Activated T-cell treated with anti-CD3 and anti-CD28 coated beads, Interleukin-2, amount 50 U/mL, for 4 hours (primary cell): ENCODE measurements around the gene PIGB. TPM values are rescaled to one million over a fixed set of nuclear protein-coding genes. Genes with fewer than 3 reads are reported as not detected.
A peak's percentile ranks its signal among the peaks of the same experiment; 100 is the strongest.
"Not testable (repeated sequence)": the region's sequence is repeated elsewhere in the genome, so short reads cannot be mapped to it uniquely, and the experiment has no call there.

ENCODE experiments used
- ATAC-seq, 2 donors: fragments of 200-7000 bp; cut with Tn5 transposase; one replicate each; pipeline ENCODE4 v1.10.0; 2021
- DNase-seq: peaks from one replicate; pipeline ENCODE4 v3.0.0-alpha.2; 2020
- H3K27me3 Mint-ChIP-seq: one replicate; pipeline ENCODE4 v1.8.0; 2021; ENCODE audit warnings: low read depth, mixed read lengths
- H3K36me3 Mint-ChIP-seq: one replicate; pipeline ENCODE4 v1.8.0; 2022; ENCODE audit warnings: mixed read lengths; ENCODE audit not compliant: insufficient read depth
- H3K4me1 Mint-ChIP-seq: one replicate; pipeline ENCODE4 v1.8.0; 2021; ENCODE audit warnings: low read depth, mixed read lengths
- H3K4me3 Mint-ChIP-seq: one replicate; pipeline ENCODE4 v1.8.0; 2021; ENCODE audit warnings: mild to moderate bottlenecking, moderate library complexity, mixed read lengths
- H3K9me3 Mint-ChIP-seq: one replicate; pipeline ENCODE4 v1.8.0; 2021; ENCODE audit warnings: mixed read lengths
- total RNA-seq, 3 donors: library from RNA; stranded (reverse); gene quantifications; one replicate each; pipeline ENCODE4 v1.2.1, GENCODE V29; 2021

The PIGB gene
- 10 to 100 TPM; 12.2 to 14.2 (median 13.0) TPM for total RNA-seq

GRCh38 chr15:55318588-55319494 lies at the start of gene PIGB, which contains the start of gene PIGBOS1:
Gene PIGB, plus strand, starts transcription at chr15:55319222. Its CDS starts 29 bp downstream, at chr15:55319251.
Gene PIGBOS1, minus strand, starts transcription at chr15:55319123. Its CDS starts 1,331 bp downstream, at chr15:55317792.
- DNase-seq = peak; percentile 63
- Mint-ChIP-seq H3K36me3 (peaks cover 9% of the 10 kb centered on the region), H3K4me1 (peaks cover 56% of the 10 kb centered on the region), H3K9me3 (no peaks in the 10 kb centered on the region), H3K27me3 (no peaks in the 10 kb centered on the region), H3K4me3 (peak within 1 kb of the TSS; percentile 98)
- ATAC-seq = peak; percentile 92 to 94

DNA sequence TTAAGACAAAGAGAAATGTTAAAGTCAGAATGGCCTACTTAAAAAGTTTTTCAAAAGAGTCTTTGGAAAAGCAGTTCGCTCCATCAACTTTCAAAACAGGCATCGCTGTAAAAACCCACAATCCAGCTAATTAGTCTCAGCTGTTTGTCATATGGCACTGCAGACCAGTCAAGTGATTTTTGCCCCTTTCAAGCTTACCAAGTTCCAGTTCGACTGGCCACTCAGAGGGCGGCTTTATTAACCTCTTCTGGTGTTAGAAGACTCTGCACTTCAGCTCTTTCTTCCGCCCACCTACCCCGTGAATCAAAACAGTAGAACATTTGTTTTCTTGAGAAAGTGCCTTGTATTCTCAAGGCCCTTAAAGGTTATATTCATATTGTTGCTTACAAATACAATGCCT lies 48.7 kb upstream of the PIGB start:
- H3K4me3 Mint-ChIP-seq = no peak overlapping the region
- peaks cover 43% of the 10 kb centered on the region for H3K36me3 Mint-ChIP-seq
- no peaks in the 10 kb centered on the region for H3K9me3 Mint-ChIP-seq
- H3K4me1 Mint-ChIP-seq = peaks cover 79% of the 10 kb centered on the region
- H3K27me3 Mint-ChIP-seq = no peaks in the 10 kb centered on the region
- DNase-seq (no peak), ATAC-seq (no peak)

DNA sequence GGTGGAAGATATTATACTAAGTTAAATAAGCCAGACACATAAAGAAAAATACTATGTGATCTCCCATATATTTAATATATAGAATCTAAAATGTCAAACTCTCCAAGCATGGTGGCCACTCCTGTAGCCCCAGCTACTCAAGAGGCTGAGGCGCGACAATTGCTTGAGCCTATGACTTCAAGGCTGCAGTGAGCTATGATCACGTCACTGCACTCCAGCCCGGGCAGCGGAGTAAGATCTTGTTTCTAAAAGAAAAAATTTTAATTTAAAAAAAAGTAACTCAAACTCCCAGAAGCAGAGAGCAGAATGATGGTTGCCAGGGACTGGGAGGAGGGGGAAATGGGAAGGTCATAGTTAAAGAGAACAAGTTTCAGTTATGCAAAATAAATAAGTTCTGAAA lies 42.7 kb upstream of the PIGB start:
- ATAC-seq (no peak), DNase-seq (no peak)
- no peaks in the 10 kb centered on the region for H3K27me3 Mint-ChIP-seq
- peaks cover 3% of the 10 kb centered on the region for H3K9me3 Mint-ChIP-seq
- H3K4me1 Mint-ChIP-seq = peaks cover 80% of the 10 kb centered on the region
- peaks cover 20% of the 10 kb centered on the region for H3K36me3 Mint-ChIP-seq
- no peak overlapping the region for H3K4me3 Mint-ChIP-seq

DNA sequence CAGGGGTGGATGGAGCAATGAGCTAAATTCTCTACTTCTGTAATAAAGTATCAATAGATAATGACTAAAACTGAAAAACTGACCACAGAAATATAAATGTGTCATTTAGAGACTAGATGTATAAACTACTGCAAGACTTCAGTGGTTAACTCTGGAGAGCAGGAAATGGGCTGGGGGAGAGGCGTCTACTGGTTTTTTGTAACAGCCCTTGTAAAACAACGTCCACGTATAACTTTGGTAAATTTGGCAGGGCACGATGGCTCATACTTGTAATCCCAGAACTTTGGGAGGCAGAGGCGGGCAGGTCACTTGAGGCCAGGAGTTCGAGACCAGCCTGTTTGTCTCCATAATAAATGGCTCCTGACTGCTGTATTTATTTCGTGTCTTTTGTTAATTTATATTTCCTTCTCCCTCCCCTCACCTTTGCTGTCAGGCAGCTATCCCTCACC lies 41.9 kb upstream of the PIGB start:
- Mint-ChIP-seq H3K27me3 (no peaks in the 10 kb centered on the region), H3K4me3 (peak overlapping the region; percentile 56), H3K4me1 (peaks cover 82% of the 10 kb centered on the region), H3K36me3 (peaks cover 20% of the 10 kb centered on the region), H3K9me3 (peaks cover 3% of the 10 kb centered on the region)
- ATAC-seq = peak; percentile 45 to 49
- no peak for DNase-seq

GRCh38 chr15:55277715-55278114 lies 41.3 kb upstream of the PIGB start:
- H3K4me3 Mint-ChIP-seq = peak overlapping the region; percentile 56
- no peak for DNase-seq
- peaks cover 84% of the 10 kb centered on the region for H3K4me1 Mint-ChIP-seq
- H3K36me3 Mint-ChIP-seq = peaks cover 17% of the 10 kb centered on the region
- no peak for ATAC-seq
- no peaks in the 10 kb centered on the region for H3K27me3 Mint-ChIP-seq
- peaks cover 3% of the 10 kb centered on the region for H3K9me3 Mint-ChIP-seq

GRCh38 chr15:55279100-55279745 lies 39.8 kb upstream of the PIGB start:
- peaks cover 11% of the 10 kb centered on the region for H3K36me3 Mint-ChIP-seq
- H3K9me3 Mint-ChIP-seq = peaks cover 3% of the 10 kb centered on the region
- ATAC-seq (no peak), DNase-seq (no peak)
- peak overlapping the region; percentile 47 for H3K4me3 Mint-ChIP-seq
- no peaks in the 10 kb centered on the region for H3K27me3 Mint-ChIP-seq
- H3K4me1 Mint-ChIP-seq = peaks cover 87% of the 10 kb centered on the region

DNA sequence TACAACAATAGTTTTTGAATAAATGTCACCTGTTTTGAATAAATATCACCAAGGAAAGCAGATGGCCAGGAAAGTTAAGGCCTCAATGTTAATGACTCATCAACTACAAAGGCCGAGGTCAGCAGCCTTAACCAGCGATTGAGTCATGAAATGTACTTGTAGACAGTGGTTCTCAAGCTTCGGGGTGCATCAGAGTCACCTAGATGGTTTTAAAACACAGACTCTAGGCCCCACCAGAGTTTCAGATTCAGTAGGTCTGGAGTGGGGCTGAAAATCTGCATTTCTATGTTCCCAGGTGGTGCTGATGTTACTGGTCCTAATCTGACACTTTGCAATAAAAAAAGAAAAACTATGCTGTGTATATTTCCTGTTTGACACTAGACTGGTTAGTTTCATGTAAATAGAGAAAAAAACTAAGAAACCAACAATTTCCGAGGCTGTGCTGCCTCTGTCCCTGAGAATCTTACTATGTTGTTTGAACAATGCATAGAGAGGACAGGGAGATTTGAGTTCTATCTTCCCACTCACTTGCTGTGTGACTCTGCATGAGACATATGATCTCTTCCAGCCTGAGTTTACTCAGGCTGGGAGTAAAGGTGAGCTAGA lies 39.2 kb upstream of the PIGB start:
- peaks cover 14% of the 10 kb centered on the region for H3K36me3 Mint-ChIP-seq

DNA sequence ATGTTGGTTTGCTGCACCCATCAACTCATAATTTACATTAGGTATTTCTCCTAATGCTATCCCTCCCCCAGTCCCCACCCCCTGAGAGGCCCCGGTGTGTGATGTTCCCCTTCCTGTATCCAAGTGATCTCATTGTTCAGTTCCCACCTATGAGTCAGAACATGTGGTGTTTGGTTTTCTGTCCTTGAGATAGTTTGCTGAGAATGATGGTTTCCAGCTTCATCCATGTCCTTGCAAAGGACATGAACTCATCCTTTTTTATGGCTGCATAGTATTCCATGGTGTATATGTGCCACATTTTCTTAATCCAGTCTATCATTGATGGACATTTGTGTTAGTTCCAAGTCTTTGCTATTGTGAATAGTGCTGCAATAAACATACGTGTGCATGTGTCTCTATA lies 38.4 kb upstream of the PIGB start:
- not testable (repeated sequence) for DNase-seq, ATAC-seq, H3K9me3 Mint-ChIP-seq, H3K4me3 Mint-ChIP-seq, H3K27me3 Mint-ChIP-seq
- peaks cover 92% of the 10 kb centered on the region for H3K4me1 Mint-ChIP-seq
- H3K36me3 Mint-ChIP-seq = peaks cover 19% of the 10 kb centered on the region

More for the DNA sequence above, 39.2 kb upstream of the PIGB start:
- H3K27me3 Mint-ChIP-seq = no peaks in the 10 kb centered on the region
- DNase-seq (peak; percentile 49), ATAC-seq (peak; percentile 80 to 87)
- H3K9me3 Mint-ChIP-seq = peaks cover 3% of the 10 kb centered on the region
- peaks cover 93% of the 10 kb centered on the region for H3K4me1 Mint-ChIP-seq
- H3K4me3 Mint-ChIP-seq = peak overlapping the region; percentile 47

DNA sequence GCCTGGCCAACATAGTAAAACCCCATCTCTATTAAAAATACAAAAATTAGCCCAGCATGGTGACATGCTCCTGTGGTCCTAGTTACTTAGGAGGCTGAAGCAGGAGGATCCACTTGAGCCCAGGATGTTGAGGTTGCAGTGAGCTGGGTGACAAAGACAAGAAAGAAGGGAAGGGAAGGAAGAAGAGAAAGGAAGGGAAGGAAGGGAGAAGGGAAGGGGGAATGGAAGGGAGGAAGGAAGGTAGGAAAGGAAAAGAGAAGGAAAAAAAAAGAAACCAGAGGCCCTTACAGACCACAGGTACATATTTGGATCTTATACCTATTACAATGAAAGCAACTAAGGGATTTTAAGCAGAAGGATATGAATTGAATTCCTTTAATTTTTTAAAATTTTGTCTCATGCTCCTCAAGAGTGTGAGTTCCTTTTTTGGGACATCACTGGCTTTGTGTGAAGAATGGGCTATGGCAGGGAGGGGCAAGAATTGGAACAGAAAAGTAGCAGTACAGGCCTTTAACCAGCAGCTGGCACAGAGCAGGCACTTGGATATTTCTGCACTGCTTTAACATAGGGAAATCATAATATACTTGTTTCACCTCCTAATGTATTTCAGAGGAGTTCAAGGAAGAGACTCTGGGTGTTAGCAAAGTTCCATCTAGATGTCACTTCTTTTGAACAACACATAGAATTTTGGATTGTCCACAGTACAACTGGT lies 37.3 kb upstream of the PIGB start:
- H3K4me3 Mint-ChIP-seq = peak overlapping the region; percentile 69
- peaks cover 3% of the 10 kb centered on the region for H3K9me3 Mint-ChIP-seq
- ATAC-seq (no peak), DNase-seq (no peak)
- peaks cover 29% of the 10 kb centered on the region for H3K36me3 Mint-ChIP-seq
- no peaks in the 10 kb centered on the region for H3K27me3 Mint-ChIP-seq
- H3K4me1 Mint-ChIP-seq = peaks cover 96% of the 10 kb centered on the region

DNA sequence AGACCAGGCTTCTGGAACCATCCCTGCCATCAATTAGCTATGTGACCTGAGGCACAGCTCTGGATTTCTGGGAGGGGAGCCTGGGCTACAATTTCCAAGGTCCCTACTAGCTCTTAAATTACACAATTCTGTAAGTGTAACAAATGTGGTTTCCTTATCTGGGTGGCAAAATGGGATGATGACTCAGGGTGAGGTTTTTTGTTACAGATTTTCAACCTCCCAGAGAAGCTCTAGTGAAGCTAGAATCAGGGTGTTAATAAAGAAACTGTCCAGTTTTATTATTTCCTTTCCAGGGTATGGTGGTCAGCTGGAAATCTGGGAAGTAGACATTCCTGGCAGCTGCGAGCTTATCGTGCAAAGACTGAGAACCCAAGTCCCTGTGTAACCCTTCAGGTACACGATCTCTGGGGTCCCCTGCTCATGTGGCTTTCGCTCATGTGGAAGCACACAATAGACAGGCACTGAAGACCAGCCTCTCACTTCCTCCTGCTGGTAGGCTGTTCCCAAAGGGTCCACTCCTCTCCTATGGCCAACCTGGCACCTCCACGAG lies 36.7 kb upstream of the PIGB start:
- ATAC-seq (peak; percentile 22 to 23), DNase-seq (no peak)
- Mint-ChIP-seq H3K4me3 (peak overlapping the region; percentile 69), H3K4me1 (peaks cover 94% of the 10 kb centered on the region), H3K36me3 (peaks cover 29% of the 10 kb centered on the region), H3K27me3 (no peaks in the 10 kb centered on the region), H3K9me3 (peaks cover 3% of the 10 kb centered on the region)

DNA sequence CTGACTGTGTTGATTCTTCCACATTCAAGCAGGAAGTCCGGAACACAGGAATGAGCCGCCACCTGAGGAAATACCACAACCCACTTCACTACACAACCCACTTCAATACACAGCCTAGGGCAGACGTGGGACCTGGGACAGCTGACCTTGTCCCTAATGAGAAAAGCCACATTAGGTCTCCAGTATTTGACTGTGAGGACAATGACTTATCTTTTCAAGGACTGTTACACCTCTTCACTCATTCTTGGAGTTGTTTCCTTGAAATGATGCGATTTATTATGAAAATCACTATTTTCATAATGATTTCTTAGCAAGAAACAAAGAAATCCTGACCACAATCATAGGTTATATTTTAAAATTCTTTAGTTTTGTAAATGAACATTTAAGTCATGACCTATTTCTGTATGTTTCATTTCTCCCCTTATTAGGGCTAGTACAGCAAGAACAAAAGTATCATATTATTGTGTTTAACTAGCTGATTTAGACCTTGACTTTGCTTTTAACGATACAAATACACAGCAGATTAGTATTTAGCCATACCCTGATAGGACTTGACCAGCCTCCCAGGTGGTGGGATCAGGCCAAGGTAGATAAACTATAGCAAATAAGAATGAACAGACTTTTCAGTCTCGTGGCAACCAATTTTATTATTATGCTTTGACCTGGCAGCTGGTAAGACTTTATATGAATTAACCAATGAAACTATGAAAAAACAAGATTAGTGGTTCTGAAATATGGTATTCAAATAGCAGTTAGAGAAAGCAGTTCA lies 35.5 kb upstream of the PIGB start:
- Mint-ChIP-seq H3K27me3 (no peaks in the 10 kb centered on the region), H3K4me3 (peak overlapping the region; percentile 69), H3K4me1 (peaks cover 92% of the 10 kb centered on the region), H3K9me3 (peaks cover 3% of the 10 kb centered on the region), H3K36me3 (peaks cover 28% of the 10 kb centered on the region)
- DNase-seq (no peak), ATAC-seq (no peak)

DNA sequence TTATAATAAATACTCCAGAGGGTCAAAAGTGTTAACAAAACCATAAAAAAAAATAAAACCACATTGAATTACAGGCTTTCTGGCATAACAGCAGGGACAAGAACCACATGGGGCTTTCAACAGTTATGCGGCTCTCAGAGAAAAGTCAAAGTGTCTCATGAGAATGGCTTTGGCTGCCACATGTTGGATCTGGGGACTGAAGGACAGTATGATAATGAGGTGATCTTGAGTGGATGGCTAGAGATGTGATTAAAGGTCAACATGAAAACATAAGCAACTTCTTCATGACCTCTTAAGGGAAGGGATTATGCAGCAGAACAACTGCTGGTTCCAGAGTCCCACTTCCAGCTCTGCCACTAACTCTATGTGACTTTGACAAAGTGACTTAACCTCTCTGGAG lies 34.6 kb upstream of the PIGB start:
- Mint-ChIP-seq H3K27me3 (no peaks in the 10 kb centered on the region), H3K36me3 (peaks cover 31% of the 10 kb centered on the region), H3K4me3 (peak overlapping the region; percentile 96)

More for the DNA sequence above, 34.6 kb upstream of the PIGB start:
- Mint-ChIP-seq H3K4me1 (peaks cover 86% of the 10 kb centered on the region), H3K9me3 (peaks cover 3% of the 10 kb centered on the region)
- no peak for DNase-seq
- ATAC-seq = no peak
